ENCODE data around the gene SLC35C1.

- TF ChIP-seq CTCF (IDR thresholded peaks at IDR 0.05), result no peak
- no peak for TF ChIP-seq POLR2A (IDR thresholded peaks at IDR 0.05)
Observed at GRCh38 chr11:45765836-45766235, 39.1 kb upstream of the SLC35C1 start.
